Fibroblast of pulmonary artery (primary cell): ENCODE results near the gene GMDS.

ENCODE experiments used
- DNase-seq: peaks from one replicate; pipeline ENCODE4 v3.0.0-alpha.2; 2010; ENCODE audit warnings: low read depth
- H3K4me3 ChIP-seq: replicated peaks from 2 replicates; pipeline ENCODE4 v1.5.1; 2011; ENCODE audit warnings: low read depth, mild to moderate bottlenecking, control low read depth, low read length, moderate library complexity
- TF ChIP-seq, protein P1 (sequence below): IDR thresholded peaks from 2 replicates; pipeline ENCODE4 v1.5.1; 2011; ENCODE audit warnings: mild to moderate bottlenecking, control low read depth, low read length, inconsistent platforms; ENCODE audit errors: missing control alignments

The GMDS gene

DNA sequence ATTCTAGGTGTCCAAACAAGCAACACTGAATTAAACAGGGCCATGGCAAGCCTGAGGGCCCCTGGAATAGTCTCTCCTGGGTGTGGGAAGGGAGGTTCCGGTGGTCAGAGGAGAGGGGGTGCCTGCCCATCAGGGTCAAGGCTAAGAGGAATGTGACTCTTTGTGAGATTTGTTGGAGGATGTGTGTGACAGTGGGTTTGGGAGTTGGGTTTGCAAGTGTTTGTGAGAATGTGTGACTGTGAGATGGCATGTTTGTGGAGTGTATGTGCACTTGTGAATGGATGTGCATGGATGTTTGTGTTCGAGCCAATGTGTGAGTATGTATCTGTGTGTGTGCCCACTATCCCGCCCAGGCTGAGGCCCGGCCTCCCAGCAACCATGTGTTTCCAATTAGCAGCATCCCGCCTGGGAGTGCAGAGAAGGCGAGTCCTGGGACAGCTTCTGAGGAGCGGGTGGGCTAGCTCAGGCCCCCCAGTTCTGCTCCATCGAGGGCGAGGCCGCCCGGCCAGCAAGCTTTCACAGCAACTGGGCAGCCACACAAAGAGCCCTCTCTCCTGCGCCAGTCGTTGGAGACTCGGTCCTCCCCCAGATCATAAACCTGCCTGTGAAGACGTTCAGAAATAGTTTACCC, 623.1 kb downstream of the GMDS start:
- TF ChIP-seq, protein P1, sequence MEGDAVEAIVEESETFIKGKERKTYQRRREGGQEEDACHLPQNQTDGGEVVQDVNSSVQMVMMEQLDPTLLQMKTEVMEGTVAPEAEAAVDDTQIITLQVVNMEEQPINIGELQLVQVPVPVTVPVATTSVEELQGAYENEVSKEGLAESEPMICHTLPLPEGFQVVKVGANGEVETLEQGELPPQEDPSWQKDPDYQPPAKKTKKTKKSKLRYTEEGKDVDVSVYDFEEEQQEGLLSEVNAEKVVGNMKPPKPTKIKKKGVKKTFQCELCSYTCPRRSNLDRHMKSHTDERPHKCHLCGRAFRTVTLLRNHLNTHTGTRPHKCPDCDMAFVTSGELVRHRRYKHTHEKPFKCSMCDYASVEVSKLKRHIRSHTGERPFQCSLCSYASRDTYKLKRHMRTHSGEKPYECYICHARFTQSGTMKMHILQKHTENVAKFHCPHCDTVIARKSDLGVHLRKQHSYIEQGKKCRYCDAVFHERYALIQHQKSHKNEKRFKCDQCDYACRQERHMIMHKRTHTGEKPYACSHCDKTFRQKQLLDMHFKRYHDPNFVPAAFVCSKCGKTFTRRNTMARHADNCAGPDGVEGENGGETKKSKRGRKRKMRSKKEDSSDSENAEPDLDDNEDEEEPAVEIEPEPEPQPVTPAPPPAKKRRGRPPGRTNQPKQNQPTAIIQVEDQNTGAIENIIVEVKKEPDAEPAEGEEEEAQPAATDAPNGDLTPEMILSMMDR: no peak
- DNase-seq: no peak
- no peak overlapping the region for H3K4me3 ChIP-seq

DNA sequence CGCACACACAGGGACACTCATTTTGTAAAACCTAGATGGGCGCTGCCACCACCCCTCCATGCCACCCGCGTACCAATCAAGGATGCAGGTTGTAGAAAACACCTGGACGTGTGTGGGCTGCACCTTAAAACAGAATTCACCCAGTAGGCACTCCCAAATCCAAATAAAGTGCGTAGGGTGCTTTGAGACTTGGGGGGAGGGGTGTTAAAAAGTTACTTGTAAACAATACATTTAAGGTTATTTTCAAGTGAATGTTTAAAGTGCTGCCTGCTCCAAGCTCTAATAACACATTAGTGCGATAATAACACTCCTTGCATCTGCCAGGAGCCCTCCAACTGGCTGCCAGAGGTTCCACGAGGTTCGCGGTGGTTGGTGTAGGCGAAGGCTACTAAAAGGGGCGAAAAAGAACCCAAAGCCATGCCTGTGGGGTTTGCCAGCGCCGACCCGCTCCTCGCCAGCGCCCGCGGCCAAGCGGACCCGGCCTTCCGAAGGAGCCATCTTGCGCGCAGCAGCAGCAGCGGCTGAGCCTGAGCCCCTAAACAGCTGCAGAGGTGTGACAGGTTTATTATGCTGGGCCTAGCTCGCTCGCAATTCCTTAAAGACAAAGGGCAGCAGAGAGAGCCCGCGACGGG, 624.2 kb downstream of the GMDS start:
- TF ChIP-seq, protein P1: no peak
- H3K4me3 ChIP-seq: no peak overlapping the region
- DNase-seq: no peak

DNA sequence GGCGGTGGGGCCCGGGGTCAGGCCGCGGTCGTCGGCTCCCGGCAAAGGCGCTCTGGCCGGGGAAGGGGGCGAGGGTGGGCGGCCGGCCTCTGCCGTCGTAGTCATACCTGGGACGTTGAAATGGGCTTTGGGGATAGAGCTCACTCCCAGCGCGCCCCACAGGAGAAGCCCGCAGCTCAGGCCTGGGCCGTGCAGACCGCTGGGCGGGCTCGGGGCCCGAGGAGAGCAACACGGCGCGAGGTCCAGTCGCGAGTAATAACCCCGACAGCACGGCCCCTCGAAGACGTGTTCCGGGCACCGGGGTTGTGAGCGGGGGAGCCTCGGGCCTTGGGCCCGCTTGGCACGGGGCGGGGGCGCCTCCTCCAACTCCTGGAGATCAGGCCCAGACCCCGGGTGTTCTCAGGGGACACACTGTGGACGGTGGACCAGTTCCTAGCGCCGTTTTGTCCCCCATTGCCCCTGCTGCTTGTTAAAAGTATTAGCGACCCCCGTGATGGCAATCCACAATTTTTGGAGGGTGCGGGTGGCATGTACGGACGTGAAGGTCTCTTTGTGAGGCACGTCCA, 624.8 kb downstream of the GMDS start:
- DNase-seq: no peak
- no peak overlapping the region for H3K4me3 ChIP-seq
- TF ChIP-seq, protein P1: no peak

DNA sequence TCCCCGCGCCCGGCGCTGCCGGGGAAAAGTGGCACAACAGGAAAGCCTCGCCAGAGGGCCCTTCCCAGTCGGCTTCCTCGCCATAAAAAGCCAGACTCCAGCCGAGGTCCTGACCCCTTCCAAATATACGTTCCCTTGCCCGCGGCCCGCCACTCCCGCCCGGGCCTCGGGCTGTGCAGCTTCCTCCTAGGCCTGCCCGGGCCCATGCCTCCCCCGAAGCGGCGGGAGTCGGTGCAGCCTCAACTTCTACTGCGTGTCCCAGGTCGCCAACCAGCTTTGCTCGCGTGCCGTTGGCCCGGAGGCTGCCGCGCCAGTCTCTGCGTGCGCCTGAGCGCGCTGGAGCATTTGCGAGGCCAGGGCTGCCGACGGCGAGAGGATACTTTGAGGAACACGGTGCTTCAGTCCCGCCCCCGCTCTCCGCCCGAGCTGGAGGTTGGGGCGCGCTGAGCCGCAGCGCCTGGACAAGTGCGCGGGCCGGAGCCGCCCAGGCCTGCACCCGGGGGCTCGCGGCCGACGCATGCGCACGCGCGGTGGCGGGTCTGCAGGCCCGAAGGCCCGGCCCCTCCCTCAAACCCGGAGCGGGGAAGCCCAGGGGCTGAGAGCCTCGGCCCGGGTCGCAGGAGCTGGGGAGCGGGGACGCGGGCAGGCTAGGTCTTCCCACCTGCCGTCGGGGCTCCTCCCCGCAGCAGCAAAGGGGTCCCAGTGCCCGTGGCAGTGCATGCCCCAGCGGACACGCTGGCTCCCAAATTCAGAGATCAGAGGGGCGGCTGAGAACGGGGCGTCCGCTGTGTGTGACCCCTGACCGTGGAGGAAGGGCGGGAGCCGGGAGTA, 625.5 kb downstream of the GMDS start:
- TF ChIP-seq, protein P1: no peak
- no peak overlapping the region for H3K4me3 ChIP-seq
- no peak for DNase-seq

DNA sequence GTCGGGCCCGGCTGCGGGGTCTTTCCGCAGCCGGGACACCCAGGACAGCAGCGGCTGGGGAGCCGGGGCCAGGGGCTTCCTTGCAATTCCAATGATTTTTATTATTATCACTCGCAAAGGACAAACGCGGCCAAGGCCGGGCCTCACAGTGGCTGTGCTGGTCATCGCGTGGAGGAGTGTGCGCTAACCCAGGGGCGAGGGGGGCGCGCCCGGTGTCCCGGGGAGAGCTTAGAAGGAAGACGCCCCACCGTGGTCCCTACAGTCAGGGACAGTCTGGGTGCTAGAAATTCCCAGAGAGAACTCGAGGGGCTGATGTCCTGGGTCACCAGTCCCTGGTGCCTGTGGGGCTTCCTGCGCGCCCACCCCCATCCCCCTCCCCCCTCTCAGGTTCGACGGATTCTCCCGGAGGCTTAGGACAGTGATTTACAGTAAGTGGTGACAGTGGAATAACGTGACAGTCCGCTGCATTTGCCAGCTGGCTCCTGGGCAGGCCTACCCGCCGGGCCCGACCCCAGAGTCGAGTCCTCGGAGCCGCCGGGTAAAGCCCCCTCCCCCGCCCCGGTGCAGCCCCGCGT, 626.2 kb downstream of the GMDS start:
- H3K4me3 ChIP-seq: no peak overlapping the region
- DNase-seq: no peak
- TF ChIP-seq, protein P1: no peak

DNA sequence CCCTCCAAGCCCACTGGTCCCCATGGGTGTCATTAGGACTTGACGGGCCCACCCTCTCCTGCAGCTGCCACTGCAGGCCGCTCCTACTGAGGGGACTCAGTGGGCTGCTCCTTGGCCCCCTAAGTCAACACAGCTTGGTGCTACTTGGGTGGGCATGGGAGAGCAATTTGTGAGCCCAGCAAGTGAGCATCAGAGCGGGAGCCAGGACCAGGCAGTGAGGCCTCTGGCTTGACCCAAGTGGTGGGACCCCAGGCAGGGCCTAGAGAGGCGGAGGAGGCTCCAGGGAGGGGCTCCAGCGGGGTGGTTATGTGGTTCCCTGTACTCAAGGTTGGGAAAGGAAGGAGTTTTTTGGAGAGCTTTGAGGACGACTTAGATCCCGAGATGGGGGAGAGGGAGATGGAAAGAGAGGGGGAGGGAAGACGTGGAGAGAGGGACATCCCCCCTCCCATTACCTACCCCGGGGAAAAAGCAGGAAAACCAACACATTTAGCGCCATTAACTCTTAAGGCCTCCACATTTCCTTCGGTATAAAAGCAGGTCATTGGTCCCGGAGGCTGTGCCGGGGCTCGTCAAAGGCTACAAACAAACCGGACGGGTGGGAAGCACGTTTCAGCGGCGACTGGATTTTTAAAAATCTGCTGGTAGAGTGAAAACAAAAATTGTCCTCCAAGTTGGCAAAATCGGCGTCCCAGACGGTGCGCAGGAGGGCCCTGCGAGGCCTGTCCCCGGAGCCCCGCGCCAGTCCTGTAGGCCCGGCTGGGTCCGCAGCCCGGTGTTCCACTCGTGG, 626.9 kb downstream of the GMDS start:
- H3K4me3 ChIP-seq: no peak overlapping the region
- DNase-seq: no peak
- TF ChIP-seq, protein P1: no peak
